Iris pigment epithelial cell (primary cell): Measurements from ENCODE around the gene TRIM69.
A peak's percentile ranks its signal among the peaks of the same experiment; 100 is the strongest.
"Not testable (repeated sequence)": the region's sequence is repeated elsewhere in the genome, so short reads cannot be mapped to it uniquely, and the experiment has no call there.

Experiments
- DNase-seq: peaks from one replicate; pipeline ENCODE4 v3.0.0-alpha.2; 2011; ENCODE audit warnings: low read depth

The TRIM69 gene

DNA sequence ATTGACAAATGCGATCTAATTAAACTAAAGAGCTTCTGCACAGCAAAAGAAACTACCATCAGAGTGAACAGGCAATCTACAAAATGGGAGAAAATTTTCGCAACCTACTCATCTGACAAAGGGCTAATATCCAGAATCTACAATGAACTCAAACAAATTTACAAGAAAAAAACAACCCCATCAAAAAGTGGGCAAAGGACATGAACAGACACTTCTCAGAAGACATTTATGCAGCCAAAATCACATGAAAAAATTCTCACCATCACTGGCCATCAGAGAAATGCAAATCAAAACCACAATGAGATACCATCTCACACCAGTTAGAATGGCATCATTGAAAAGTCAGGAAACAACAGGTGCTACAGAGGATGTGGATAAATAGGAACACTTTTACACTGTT lies 7.1 kb downstream of the TRIM69 start:
- not testable (repeated sequence) for DNase-seq

DNA sequence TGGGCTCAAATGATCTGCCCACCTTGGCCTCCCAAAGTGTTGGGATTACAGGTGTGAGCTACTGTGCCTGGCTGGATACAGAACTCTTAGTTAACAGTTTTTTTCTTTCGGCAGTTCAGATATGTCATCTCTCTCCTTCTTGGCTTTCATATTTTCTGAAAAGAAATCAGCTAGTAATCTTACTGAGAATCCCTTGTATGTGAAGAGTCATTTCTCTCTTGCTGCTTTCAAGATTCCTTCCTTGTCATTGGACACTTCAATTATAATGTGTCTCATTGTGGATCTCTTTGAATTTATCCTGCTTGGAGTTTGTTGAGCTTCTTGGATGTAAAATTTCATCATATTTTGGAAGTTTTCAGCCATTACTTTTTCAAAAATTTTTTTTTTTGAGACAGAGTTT lies 17.0 kb downstream of the TRIM69 start:
- no peak for DNase-seq

GRCh38 chr15:44763187-44763586 lies 26.9 kb downstream of the TRIM69 start:
- no peak for DNase-seq

GRCh38 chr15:44763848-44764247 lies 27.5 kb downstream of the TRIM69 start:
- no peak for DNase-seq

DNA sequence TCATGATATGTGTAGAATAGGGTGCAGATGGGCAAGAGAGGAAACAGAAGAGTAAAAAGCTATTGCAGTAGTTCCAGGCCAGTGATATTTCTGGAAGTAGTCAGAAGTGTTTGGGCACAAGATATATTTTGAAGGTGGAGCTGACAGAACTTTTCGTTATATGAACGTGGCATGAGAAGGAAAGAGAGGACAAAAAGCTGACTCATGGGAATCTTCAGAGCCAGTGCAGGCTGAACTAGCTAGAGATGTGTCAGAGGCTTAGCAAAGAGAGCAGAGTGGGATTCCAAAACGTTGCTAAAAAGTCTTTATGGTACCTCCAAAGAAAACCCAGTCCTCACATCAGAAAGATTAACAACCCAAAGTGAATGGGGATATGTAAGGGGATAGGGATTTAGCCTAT lies 28.7 kb downstream of the TRIM69 start:
- DNase-seq = no peak

GRCh38 chr15:44769521-44769920 lies 33.2 kb downstream of the TRIM69 start:
- no peak for DNase-seq

DNA sequence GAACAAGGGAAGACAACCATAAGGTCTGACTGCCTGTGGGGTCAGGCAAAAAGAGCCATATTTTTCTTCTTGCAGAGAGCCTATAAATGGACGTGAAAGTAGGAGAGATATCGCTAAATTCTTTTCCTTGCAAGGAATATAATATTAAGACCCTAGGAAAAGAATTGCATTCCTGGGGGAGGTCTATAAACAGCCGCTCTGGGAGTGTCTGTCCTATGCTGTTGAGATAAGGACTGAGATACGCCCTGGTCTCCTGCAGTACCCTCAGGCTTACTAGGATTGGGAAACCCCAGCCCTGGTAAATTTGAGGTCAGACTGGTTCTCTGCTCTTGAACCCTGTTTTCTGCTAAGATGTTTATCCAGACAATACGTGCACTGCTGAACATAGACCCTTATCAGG lies 34.4 kb downstream of the TRIM69 start:
- not testable (repeated sequence) for DNase-seq

DNA sequence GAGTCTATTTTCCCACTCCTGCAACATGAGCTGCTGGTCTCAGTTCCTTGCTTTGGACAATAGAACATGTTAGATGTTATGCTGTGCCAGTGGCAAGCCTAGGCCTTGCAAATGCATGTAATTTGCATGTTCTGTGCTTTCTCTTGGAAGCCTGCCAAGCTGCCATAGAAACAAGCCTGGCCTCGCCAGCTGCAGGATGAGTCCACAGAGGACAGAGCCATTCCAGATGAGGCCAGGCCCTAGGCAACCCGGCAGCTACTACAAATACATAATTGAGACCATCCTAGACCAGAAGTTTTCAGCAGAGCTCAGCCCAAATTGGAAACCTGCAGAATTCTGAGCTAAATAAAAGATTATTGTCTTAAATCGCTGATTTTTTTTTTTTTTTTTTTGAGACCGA lies 39.6 kb downstream of the TRIM69 start:
- no peak for DNase-seq

GRCh38 chr15:44779761-44780160 lies 43.4 kb downstream of the TRIM69 start:
- no peak for DNase-seq

DNA sequence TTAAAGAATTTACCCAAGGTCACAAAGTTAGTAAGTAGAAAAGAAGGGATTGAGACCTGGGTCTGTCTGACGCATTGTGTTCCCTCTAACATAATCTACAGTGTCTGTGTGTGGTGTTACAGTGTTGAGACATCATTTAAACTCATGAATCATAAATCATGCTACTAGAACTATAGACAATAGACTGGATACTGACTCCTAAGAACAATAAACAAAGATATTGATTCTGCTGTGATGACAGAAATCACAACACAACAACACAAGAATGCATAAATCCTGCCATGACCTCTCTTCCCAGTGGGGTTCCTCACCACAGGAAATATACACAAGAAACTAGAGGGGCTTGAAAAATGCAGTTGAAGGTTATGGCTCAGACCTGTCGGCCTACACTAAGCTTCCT lies 44.3 kb downstream of the TRIM69 start:
- peak; percentile 25 for DNase-seq

DNA sequence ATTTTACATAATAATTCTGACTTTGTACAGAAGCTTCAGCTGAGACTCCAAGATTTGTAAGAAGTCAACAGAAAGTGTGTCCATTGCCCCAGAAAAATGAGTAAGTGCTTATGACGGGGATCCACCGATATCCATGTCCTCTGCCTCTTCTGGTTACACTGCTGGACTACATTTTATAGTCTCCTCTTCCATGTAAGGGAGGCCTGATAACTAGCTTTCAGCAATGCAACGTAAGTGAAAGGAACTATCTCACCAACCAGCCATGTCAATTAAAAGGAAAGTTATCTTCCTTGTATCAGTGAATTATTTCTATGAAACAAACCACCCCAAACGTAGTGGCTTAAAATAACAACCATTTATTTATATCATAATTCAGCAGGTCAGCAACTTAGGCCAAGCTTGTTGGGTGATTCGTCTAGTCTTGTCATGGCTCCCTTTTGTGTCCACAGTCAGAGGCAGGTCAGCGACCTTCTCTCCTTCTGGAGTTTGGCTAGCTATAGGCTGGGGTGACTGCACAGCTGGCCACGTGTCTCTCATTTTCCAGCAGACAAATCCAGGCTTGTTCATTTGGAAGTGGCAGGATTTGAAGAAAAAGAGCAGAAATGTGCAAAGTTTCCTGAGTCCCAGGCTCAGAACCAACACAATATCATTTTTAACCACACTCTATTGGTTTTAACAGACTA lies 44.9 kb downstream of the TRIM69 start:
- DNase-seq = no peak

GRCh38 chr15:44782516-44782915 lies 46.2 kb downstream of the TRIM69 start:
- DNase-seq = peak; percentile 29

DNA sequence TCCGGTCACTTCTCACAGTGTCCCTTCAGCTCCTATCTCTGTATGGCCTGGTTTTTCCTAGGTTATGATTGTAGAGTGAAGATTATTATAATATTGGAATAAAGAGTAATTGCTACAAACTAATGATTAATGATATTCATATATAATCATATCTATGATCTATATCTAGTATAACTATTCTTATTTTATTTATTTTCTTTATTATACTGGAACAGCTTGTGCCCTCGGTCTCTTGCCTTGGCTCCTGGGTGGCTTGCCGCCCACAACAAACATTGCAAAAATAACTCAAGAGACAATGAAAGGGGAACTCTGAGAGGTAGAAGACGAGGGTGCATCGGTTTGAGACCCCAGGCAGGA lies 48.6 kb downstream of the TRIM69 start:
- not testable (repeated sequence) for DNase-seq

DNA sequence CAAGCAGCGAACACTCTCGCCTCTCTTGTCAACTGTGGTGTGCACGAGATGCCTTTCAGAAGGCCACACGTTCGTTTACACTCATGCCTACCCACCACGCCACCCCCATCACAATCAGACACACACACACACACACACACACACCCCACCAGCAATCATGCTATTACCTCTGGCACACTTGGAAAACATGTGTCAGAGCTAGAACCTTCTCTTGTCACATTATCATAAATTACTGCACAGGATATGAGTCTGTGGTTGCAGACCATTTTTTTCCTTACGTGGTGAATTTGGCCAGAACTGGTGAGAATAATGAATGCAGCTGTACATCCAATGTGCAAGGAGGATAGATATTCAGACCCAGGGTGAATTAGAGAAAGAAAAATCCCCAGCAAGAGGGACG lies 52.4 kb downstream of the TRIM69 start:
- DNase-seq = no peak

GRCh38 chr15:44790215-44790614 lies 53.9 kb downstream of the TRIM69 start:
- no peak for DNase-seq

- no peak for DNase-seq
Observed at GRCh38 chr15:44790656-44791055, 54.3 kb downstream of the TRIM69 start.

DNA sequence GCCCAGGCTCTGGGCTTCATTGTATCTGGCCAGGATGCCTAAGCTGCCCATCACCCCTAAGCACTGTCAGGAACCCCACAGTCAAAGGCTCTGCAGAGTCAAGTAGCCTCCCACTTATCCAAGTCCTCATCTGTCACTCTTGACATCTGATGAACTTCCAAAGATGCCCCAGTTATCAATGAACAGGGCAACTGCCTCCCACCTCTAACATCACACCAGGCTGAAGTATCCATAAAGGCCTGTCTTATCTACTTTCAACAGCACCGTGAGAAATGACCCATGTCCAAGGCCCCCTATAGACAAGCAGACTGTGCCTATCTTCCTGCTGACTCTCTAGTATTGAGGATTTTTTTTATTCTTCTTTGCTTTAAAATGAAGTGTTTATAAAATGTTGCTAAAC lies 56.4 kb downstream of the TRIM69 start:
- DNase-seq = no peak

GRCh38 chr15:44794072-44794471 lies 57.7 kb downstream of the TRIM69 start:
- DNase-seq = no peak

GRCh38 chr15:44796508-44796907 lies 60.2 kb downstream of the TRIM69 start:
- DNase-seq = no peak

DNA sequence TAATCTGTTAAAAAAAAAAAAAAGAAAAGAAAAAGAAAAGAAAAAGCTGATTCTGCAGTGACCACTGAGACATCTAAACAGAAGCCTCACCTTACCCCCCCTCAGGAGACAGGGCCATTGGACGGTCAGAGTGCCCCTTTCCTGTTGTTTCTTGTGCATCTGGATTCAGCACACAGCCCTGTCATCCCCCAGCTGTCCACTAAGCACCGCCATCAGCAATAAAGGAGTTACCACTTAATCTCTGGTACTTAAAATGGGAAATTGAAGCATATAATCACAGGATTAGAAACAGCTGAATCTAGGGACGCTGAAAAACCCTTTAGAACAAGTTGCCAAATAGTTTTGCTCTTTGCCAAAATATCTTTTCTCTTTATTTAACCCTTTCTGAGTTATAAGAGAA lies 62.5 kb downstream of the TRIM69 start:
- DNase-seq = no peak

GRCh38 chr15:44801364-44801763 lies 65.0 kb downstream of the TRIM69 start:
- peak; percentile 17 for DNase-seq

DNA sequence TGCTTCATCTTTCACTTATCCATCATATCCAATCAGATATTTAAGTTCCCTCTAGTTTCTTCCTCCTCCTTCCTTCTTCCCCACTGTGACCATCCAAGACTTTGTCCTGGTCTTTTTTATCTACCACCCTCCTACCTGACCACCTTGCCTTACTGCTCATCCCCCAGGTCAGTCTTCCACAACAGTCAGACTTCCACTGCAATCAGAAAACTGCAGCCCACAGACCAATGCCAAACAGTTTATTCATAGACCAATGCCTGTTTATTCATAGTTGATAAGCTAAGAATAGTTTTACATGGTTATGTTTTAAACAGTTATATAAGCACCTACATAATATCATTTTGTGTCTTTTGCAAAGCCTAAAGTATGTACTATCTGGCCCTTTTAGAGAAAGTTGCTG lies 65.5 kb downstream of the TRIM69 start:
- no peak for DNase-seq

GRCh38 chr15:44802336-44802735 lies 66.0 kb downstream of the TRIM69 start:
- DNase-seq = no peak

DNA sequence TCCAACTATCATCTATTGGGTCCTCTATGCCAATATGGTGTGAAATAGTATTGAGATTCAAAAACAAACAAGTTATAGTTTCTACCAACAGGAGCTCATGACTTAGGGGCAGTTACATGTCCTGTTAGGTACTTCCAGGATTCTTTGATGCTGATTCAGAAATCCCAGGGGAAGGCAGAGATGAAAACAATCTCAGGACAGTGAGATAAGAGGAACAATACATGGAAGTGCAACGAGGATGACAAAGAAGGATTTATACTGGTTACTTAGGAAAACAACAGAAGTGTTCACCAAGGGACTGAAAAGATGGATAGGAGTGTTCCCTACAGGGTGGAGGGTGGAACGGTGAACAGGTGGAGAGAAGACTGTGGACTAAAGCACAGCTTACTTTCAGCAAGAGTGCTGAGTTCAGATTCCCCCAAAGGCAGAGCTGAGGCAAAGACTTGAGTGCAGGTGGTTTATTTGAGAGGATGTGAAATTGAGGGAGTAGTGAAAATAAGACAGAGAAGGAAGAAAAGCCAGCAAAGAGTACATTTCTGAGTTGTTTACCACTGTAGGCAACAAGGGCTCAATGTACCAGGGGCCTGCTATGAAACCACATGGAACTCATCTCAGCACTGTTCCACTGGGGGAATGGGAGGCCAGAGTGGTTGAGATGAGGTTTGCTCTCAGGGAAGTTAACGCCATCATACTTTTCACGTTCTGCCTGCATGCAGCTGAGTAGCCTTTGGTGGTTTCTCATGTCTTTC lies 68.1 kb downstream of the TRIM69 start:
- DNase-seq = no peak
